ENCODE data around the gene TRAPPC2.

The TRAPPC2 gene

DNA sequence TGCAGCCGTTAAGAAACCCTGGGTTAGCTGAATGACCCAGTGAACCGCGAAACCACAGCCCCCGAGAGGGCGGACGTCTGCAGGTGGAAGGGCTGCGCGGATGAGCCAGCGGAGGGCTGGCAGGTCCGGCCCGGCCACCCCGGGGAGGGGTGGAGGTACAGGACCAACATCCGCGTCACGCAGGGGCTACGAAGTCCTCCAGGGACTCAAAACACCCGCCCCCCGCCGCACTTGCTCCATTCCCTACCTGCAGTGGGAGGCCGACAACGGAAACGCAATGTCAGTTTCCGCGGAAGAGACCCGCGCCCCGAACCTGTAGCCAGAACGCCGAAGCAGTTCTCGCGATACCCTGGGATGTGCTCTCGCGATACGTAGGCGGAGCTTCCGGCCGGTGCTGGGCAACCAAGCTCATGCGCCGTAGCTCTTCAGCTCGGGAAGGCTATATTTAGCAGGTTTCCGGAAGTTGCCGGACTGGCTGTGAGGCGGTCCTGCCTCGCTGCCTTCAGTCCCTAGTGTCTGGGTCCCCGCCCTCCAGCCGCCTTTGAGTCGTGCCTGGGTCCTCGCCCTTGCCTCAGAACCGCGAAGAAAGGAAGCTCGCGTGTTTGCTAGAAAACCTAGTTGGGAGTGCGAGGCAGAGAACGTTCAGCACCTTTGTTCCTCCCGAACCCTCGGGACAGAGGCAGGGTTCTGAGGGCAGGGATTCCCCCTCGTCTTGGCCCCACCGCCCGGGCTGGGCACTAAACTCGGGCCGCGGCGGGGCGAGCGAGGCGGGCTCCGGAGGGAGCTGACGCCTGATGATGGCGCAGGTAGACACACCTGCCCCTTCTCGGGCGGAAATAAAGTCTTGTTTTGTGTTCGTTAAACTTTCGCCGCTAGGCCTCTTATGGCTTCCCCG, at the start of gene TRAPPC2, which contains the start of gene OFD1:
Gene TRAPPC2 (minus strand): TSS at position 343 of the 895 bp plus-strand sequence. CDS start 14,657 bp downstream, outside the sequence.
Gene OFD1 (plus strand): TSS at position 471 of the 895 bp plus-strand sequence. CDS start 324 bp downstream, at position 795.
- peak; percentile 95 for DNase-seq

DNA sequence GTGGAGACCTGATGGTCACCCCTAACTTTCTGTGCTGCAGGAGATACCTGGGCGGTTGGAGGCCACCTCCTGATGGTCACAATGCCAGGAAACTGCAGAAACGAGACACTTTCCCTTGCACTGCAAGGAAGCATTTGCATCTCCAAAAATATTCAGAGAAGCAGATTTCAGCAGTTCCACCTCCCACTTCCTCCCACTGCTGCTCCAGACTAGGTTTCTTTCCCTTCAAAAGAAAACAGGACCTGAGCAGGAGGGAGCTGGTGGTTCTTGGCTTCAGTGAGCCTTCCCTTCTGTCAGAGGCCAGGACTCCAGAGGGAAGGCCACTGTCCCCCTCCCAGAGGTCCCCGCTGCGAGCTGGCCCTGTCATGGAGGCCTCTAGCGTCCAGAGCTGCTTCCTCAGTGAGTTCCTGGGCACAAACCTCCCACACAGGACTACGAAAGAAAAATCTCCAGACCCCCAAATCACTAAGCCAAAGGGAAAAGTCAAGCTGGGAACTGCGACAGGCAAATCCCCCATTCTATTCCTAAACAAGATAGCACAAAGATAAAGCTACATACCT, 46.5 kb upstream of the TRAPPC2 start:
- DNase-seq, result no peak

DNA sequence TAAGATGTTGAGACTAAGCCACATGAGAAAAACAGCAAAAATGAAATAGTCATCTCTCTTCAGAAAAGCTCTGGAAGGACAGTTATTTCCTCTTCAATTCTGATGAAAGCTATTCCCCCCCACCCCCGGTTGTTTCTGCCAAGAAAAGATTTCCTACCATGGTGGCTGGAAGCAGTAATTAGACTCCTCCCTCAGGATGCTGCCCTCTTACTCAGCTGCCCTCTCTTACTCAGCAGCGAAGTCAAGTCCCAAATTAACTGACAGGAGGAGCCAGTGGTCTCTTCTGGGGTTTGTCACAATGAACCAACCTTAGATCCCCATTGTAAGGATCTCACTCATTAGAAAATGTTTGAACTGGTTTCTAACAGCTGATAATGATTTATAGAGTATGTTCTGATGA, 44.5 kb upstream of the TRAPPC2 start:
- DNase-seq, result peak; percentile 6

DNA sequence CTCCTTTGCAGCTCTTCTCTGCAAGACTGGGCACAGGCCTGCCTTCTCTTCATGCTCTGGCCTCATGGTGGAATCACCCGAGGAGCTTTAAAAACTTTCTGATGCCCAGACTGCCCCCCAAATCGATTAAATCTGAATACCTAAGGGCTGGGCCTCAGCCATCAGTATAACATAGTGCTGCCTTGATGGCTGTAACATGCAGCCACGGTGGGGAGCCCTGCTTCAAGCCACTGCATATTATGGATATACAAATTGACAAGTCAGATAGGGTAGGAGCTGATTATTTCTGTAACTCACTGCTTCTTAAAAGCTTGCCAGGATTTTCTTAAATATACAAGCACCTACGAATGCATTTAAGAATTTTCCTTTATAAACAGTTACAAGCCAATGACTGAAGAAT, 42.0 kb upstream of the TRAPPC2 start:
- DNase-seq, result no peak

DNA sequence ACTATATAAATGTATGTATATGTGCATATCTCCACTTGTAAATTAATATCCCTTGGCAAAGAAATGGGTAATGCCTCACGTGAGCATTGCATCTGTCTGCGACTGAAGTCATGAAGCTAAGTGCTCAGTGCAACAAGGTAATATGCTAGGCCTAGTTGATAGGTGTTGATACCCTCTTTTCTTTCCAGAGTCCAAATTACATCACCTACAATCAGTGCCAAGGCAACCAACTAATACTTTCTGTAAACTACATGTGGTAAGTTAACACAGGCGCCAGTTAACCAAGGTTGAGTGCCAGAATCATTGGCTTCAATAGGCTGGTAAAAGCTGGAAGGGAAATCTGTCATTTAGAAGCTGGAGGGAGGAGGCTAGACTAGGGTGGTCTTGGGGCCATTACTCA, 41.4 kb upstream of the TRAPPC2 start:
- no peak for DNase-seq

DNA sequence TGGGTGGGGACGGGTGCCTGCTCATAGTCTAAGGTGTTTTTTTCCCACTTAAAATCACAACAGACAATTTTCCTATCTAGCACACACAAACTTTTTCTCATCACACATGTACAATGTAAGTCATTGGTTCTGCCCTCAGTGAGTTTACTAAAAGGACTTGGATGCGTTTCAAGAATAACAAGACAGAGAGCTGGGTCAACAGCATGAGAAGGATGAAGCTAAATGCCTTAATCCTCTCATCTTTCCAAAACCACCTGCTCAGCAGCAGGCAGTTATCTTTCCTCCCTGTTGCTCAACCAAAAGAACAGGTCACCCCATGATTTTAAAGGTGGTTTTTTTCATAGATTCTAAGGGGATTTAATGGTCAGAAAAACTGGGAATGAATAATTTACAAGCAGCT, 40.3 kb upstream of the TRAPPC2 start:
- DNase-seq, result no peak

DNA sequence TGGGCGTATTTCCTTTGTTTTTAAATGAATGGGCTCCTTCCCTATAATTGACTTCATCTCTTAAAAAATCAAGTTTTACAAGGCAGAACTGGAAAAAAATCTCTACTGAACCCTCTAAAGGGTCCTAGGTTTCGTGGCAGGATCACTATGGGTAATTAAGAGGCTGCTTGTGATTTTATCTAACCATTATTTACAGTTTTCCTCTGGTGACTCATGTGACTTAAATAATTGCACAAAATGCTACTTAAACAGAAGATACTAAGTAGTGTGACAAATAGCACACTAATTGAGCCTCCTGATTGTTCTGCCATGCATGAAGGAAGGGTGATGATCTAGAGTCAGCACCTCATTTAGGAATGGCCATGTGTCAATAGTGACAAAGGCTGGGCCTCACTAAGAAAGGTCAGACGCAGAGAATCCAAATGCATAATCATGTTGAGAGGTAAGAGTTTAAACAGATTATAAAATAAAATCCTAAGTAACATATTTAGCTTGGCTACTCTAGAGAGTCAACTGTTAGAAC, 35.7 kb upstream of the TRAPPC2 start:
- no peak for DNase-seq

DNA sequence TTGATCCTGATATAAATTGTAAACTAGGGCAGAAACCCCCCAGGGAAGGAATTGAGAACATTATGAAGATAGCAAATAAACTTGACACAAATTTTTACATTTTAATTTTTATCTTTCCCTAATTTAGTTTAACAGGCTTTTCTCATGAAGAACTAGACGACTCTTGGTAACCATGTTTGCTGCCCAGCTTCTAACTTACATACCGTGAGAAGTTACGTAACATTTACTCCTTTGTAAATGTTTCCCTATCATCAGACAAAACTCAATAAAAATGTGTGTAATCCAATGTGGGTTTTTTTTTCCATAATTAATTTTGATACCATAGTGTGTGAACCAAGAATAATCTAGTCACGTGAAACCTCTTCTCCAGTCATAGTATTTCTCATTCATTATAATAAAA, 34.5 kb upstream of the TRAPPC2 start:
- no peak for DNase-seq

DNA sequence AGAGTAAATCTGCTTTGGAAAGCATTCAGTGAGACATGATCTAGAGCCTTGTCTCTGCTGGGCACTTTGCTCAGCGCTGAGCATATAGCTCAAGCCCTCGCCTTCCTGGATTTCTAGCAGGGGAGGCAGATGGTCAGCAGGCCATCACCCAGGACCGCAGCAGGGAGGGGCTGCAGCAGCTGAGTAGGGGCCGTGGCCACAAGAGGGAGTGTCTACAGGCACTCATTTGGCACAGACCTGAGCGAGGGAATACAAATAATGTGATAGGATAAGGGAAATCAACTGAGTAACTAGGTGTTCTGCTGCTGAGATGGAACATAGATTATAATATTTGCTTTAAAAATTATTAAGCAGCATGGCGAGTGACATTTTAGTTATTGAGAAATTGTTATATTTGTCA, 30.3 kb upstream of the TRAPPC2 start:
- no peak for DNase-seq

DNA sequence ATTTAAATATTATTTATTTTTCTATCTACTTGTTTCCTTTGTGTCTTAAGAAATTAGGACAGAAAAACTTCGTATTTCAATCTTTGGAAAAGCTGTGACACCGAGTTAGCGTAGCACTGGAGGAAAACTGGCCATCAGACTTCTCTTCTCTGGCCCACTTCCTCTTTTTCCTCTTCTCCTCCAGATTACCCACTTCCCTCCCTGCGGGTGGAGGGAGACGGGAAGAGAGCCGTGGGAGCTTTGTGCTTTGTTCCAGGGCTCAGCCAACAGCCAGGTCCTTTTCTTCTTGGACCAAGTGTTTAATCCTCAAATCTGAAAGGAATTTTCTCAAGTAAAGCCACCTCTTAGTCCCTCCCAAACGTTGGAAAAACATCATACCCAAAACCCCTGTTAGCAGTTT, 29.9 kb upstream of the TRAPPC2 start:
- DNase-seq, result no peak

DNA sequence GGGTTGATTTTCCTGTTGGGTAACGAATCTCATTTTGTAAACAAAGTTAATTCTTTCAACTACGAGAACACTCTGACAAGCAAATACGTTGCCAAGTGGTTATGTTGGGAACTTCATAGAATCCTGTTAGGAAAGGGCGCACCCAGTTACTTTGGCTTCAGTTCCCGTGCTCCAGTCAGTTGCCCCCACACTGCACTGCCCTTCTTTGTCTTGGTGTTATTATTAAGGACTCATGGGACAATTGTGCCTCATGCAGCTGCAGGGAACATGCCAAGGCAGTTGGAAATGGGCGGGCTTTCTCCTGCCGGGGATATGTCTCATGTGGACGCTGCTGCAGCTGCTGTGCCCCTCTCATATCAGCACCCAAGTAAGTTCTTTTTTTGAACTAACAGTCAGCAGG, 29.1 kb upstream of the TRAPPC2 start:
- DNase-seq, result no peak

DNA sequence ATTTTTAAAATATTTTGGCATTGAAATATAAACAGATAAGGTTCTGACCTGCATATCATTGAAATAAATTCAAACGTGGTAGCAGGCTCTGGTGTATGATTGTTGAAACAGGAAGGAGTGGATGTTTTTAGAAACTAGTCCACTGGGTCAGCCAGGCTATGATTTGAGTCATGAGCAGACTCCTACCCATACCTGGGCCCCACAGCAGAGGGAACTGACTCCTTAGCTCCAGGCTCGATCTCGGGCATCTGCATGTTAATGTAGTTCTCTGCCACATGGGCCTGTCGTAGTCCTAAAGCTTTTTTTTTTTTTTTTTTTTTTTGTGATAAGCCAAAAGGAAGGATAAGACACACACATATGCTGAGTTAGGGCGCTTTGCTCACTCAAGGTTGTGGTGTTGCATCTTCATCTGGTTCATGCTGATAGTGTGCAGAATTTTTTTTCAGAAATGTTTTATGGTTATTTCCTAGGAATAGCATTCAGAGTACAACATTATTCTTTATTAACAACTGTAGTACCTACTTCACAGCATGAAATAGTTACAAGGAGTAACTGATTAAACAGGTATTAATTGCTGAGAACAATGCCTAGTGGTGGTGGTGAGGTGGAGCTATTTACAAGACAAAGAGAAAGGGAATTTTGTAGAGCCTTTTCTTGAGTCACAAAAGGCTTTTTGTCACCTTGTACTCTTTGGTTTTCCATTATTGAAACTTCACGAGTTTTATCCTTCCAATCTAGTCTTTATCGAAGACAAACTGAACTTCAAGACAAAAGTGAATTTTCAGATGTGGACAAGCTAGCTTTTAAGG, 27.4 kb upstream of the TRAPPC2 start:
- DNase-seq, result peak; percentile 14

DNA sequence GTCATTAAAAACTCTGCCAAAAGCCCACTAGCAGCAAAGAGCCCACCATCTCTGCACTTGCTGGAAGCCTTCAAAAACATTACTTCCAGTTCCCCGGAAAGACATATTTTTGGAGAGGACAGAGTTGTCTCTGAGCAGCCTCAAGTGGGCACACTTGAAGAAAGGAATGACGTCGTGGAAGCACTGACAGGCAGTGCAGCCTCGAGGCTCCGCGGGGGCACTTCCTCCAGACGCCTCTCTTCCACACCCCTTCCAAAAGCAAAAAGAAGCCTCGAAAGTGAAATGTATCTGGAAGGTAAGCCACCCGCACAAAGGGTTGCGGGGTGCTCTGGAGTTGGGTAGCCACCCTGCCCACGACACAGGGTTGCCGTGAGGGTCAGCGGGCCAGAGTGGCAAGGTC, 26.0 kb upstream of the TRAPPC2 start:
- no peak for DNase-seq

DNA sequence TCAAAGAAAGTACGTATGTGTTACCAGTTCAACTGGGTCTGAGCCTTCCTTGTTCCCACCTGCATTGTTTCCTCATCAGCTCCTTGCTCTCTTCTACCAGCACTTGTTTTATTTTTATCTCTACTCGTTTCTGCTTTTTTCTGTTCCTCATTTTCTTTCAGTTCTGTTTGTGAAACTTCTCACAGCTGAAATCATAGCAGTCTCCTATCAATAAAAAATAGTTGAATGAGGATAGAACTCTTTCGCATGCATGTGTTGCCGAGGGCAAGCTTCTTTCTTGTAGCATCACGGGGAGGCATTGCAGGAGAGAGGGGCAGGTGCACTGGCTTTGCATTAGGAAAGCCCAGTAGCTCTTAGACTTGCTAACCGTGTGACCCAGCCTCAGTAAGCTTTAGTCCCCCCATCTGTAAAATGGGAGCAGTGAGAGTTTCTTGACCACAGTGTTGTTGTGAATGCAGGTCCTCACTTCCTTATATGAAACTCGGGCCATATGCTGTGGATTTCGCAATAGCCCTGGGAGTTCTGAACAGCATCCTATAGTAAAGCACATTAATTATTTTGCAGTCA, 24.8 kb upstream of the TRAPPC2 start:
- no peak for DNase-seq

DNA sequence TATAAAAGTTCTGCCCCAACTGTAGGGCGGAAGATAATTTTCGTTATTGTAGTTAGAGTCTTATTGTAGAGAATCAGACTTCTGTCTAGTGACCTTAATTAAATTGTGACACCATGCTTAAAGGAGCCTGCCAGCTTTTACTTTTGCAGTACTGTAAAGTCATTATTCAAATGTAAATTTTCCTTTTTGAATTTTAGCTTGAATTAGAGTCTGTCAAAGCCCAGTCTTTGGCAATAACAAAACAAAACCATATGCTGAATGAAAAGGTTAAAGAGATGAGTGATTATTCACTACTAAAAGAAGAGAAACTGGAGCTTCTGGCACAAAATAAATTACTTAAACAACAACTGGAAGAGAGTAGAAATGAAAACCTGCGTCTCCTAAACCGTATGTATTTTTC, 22.0 kb upstream of the TRAPPC2 start:
- DNase-seq, result no peak

DNA sequence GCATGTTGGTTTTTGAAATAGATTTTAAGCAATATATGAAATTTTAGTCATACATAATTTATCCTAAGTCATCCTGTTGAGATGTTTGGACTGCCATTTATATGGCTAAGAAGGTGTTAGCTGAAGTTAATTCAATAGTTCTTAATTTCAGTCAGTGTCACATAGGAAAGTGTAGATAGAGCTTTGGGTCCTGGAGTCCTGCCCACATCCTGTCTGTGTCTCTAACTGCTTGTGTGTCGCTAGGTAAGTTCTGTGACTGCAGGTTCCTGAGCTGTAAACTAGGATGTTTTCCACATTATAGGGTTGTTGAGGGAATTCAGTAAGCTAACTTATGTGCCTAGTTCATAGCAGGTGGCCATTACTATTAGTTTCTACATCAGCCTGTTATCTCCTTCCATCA, 20.8 kb upstream of the TRAPPC2 start:
- DNase-seq, result peak; percentile 22

DNA sequence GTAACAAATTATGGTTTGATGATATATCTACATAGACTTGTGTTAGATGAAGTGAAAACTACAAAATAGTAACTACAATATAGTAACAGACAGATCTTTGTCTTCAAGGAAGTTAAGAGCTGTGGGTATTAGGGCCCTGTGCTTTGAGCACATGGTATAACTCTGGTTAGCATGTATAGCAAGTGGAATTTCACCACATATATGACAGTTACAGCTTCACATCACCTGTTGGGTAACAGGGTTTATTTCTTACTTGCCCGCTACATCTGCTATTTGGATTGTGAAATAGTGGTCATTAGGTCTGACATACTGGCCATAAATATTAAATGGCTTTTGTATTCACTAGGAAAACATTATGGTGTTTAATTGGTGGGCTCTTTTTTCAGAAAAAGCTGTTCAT, 20.3 kb upstream of the TRAPPC2 start:
- DNase-seq, result no peak

DNA sequence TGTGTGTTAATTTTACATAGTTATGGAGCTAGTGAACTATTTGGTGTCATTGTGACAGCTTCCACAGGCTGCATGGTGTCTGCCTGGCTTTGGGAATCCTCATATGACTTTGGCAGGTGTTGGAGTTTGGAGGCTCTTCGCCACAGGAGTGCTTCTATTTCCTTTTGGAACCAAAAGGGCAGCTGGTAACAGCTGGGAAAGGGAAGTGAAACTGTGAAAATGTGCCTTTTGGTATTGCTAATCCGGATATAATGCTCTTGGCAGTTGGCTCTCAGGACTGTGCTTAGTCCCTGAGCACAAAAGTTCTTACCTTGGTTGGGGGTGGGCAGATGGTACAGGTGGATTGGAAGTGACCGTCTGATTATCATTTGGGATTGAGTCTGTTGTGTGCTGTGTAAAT, 18.2 kb upstream of the TRAPPC2 start:
- no peak for DNase-seq

DNA sequence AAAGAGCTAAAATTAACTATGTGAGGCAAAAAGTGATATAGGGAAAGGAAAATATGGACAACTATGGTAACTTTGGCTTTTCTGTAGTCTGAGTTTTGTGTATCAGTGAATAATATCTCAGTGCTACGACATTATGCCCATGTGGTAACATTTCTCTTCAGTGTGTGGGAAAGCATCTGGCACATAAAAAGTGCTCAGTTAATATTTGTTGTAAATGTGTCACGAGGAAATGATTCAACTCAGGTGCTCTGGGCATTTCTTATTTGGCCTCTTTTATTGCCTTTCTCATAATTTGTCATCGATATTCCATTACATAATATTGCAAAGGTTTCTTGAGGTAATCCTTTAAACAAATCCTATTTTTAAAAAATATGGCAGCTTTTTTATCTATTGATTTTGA, 17.7 kb upstream of the TRAPPC2 start:
- no peak for DNase-seq

DNA sequence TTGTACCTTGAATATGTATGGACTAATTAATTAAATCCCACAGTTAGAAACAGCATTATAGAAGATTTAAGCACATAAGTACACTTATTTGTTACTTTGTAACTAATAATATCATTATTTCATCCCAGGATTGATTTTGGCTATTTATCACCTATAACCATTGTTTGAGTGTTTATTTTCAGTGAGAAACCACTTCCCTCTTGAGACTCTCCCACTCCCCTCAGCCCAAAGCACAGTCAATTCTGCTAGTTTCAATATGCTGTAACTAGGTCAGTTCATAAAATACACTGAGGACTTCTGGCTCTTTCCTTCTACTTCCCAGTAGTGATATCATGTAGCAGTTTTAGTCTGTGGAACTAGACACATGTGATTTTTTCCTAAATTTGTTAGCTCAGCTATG, 16.4 kb upstream of the TRAPPC2 start:
- DNase-seq, result peak; percentile 18

DNA sequence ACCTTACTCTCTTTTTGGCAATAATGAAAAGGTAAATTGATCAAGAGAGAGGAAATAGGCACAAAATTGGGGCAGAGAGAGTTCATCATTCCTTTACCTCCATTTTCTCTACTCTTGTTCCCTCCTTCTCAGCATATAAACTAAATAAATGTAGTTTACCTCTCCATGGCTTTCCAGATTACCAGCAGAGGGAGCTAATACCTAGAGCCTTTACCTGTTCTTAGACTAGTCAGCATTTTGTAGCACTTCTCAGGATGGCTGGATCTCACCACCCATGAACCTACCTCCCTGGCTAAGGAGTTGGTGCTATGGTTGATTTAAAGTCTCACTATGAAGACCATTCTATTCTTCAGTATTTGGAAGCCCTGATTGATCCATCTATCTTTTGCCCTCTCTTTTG, 15.8 kb upstream of the TRAPPC2 start:
- DNase-seq, result peak; percentile 61

DNA sequence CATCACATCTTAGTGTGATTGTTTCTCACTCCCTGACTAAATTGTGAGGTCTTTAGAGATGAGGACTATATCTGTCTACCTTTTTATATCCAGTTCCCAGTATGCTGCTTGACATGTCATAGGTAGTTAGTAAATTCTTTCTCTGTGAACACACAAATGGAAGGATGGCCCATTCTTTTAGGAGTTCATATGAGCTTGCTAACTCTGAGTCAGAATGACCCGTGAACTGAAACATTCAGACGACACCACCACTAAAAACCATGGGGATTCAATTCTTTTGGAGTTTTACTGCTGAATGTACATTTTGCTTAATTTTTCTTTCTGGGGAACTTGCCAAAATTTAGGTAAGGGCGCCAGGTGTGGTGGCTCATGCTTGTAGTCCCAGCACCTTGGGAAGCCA, 14.1 kb upstream of the TRAPPC2 start:
- DNase-seq, result no peak

DNA sequence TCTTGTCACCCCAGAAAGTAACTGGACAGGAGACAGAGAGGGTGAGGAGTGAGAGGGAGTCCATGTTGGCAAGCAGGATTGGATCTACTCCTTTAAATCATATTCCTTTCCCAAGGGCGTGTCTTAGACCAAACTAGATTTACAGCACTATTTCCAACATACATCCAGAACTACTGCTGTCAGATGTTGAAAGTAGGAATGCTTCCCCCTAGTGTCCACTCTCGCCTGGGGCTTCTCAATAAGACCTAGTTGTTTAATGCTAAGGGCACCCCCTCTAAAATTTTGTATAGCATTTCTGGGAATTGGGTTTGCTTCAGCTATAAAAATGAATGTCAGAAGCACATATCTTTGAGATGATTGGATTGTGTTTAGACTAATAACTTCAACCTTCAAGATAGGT, 13.4 kb upstream of the TRAPPC2 start:
- DNase-seq, result no peak

Data from activated CD4-positive, alpha-beta T cell treated with anti-CD3 and anti-CD28 coated beads, Interleukin-2, amount 50 U/mL, for 16 hours (primary cell).